HepG2 (cell line): ENCODE data around the gene CCDC106. TPM values are rescaled to one million over a fixed set of nuclear protein-coding genes. Genes with fewer than 3 reads are reported as not detected.

Experiments used
- ATM ChIP-seq: fragments of 450-650 bp; IDR thresholded peaks from 2 replicates; pipeline ENCODE4 v1.7.1; 2017; ENCODE audit warnings: mild to moderate bottlenecking, borderline replicate concordance
- ERF ChIP-seq: IDR thresholded peaks from 2 replicates; pipeline ENCODE4 v1.6.1; 2018; ENCODE audit warnings: missing biosample characterization, missing genetic modification reagents
- GTF2F1 ChIP-seq: fragments of 150-350 bp; IDR thresholded peaks from 2 replicates; pipeline ENCODE4 v1.6.1; 2014; ENCODE audit warnings: low read length
- MED1 ChIP-seq: sonication (generic); formaldehyde crosslinking; IDR thresholded peaks from 2 replicates; pipeline ENCODE4 v1.4.0; 2020; ENCODE audit warnings: missing genetic modification reagents
- MTF1 ChIP-seq: sonication (generic); formaldehyde crosslinking; IDR thresholded peaks from 2 replicates; pipeline ENCODE4 v1.5.0; 2020; ENCODE audit warnings: missing genetic modification reagents
- SALL2 ChIP-seq: sonication (generic); formaldehyde crosslinking; IDR thresholded peaks from 2 replicates; pipeline ENCODE4 v1.8.1; 2023; ENCODE audit warnings: mild to moderate bottlenecking, missing genetic modification reagents, inconsistent platforms
- SNAI1 ChIP-seq: sonication (generic); formaldehyde crosslinking; IDR thresholded peaks from 2 replicates; pipeline ENCODE4 v1.5.0; 2020; ENCODE audit warnings: mild to moderate bottlenecking, missing genetic modification reagents, borderline replicate concordance
- ZBTB34 ChIP-seq: sonication (generic); formaldehyde crosslinking; IDR thresholded peaks from 2 replicates; pipeline ENCODE4 v1.8.0; 2022; ENCODE audit warnings: mild to moderate bottlenecking, missing genetic modification reagents
- ZC3H4 ChIP-seq: sonication (generic); formaldehyde crosslinking; IDR thresholded peaks from 2 replicates; pipeline ENCODE4 v1.4.0; 2020; ENCODE audit warnings: missing genetic modification reagents, borderline replicate concordance
- ZFP37 ChIP-seq: sonication (generic); formaldehyde crosslinking; IDR thresholded peaks from 2 replicates; pipeline ENCODE4 v1.4.0; 2020; ENCODE audit warnings: missing genetic modification reagents, borderline replicate concordance
- ZFX ChIP-seq: sonication (generic); formaldehyde crosslinking; IDR thresholded peaks from 2 replicates; pipeline ENCODE4 v1.4.0; 2020; ENCODE audit warnings: mild to moderate bottlenecking, low read depth, missing genetic modification reagents, moderate library complexity
- ZNF18 ChIP-seq: sonication (generic); formaldehyde crosslinking; IDR thresholded peaks from 2 replicates; pipeline ENCODE4 v1.8.0; 2022; ENCODE audit warnings: mild to moderate bottlenecking, missing genetic modification reagents; ENCODE audit not compliant: insufficient replicate concordance
- ZNF20 ChIP-seq: sonication (generic); formaldehyde crosslinking; IDR thresholded peaks from 2 replicates; pipeline ENCODE4 v1.4.0; 2020; ENCODE audit warnings: mild to moderate bottlenecking, moderate library complexity, missing genetic modification reagents
- ZNF256 ChIP-seq: sonication (generic); formaldehyde crosslinking; conservative IDR thresholded peaks from 2 replicates; pipeline ENCODE4 v1.4.0; 2020; ENCODE audit warnings: missing genetic modification reagents
- ZNF281 ChIP-seq: sonication (generic); formaldehyde crosslinking; IDR thresholded peaks from 2 replicates; pipeline ENCODE4 v1.4.0; 2020; ENCODE audit warnings: missing genetic modification reagents, borderline replicate concordance
- ZNF317 ChIP-seq: sonication (generic); formaldehyde crosslinking; IDR thresholded peaks from 2 replicates; pipeline ENCODE4 v1.5.0; 2020; ENCODE audit warnings: mild to moderate bottlenecking, missing genetic modification reagents
- ZNF350 ChIP-seq: sonication (generic); formaldehyde crosslinking; IDR thresholded peaks from 2 replicates; pipeline ENCODE4 v1.4.0; 2020; ENCODE audit warnings: mild to moderate bottlenecking, low read depth, missing genetic modification reagents, borderline replicate concordance
- ZNF441 ChIP-seq: sonication (generic); formaldehyde crosslinking; IDR thresholded peaks from 2 replicates; pipeline ENCODE4 v1.7.0; 2021; ENCODE audit warnings: missing genetic modification reagents, borderline replicate concordance
- ZNF652 ChIP-seq: IDR thresholded peaks from 2 replicates; pipeline ENCODE4 v1.6.1; 2016; ENCODE audit warnings: low read depth, borderline replicate concordance
- ZNF7 ChIP-seq: IDR thresholded peaks from 2 replicates; pipeline ENCODE4 v1.6.1; 2016; ENCODE audit warnings: missing biosample characterization, missing genetic modification reagents
- ZNF747 ChIP-seq: sonication (generic); formaldehyde crosslinking; IDR thresholded peaks from 2 replicates; pipeline ENCODE4 v1.8.1; 2023; ENCODE audit warnings: missing genetic modification reagents, mild to moderate bottlenecking, borderline replicate concordance
- ZNF83 ChIP-seq: sonication (generic); formaldehyde crosslinking; IDR thresholded peaks from 2 replicates; pipeline ENCODE4 v1.4.0; 2020; ENCODE audit warnings: missing genetic modification reagents, mild to moderate bottlenecking, borderline replicate concordance
- polyA plus RNA-seq, 8 experiments: library from polyadenylated mRNA; depleted of rRNA in 3 of 8; stranded (reverse) in 7 of 8; unstranded in 1 of 8; fragments of >200 nt; fragmentation: Illumina TruSeq in 4 of 8; extraction: Trizol in 4 of 8; gene quantifications; 2 replicates each; pipeline versions ENCODE4 v1.2.1 to v1.2.3, GENCODE V29; 2011 to 2016; ENCODE audit warnings: low read depth in 4 of 8, missing spikeins in 1 of 8, mixed read lengths in 1 of 8; ENCODE audit not compliant: insufficient read depth in 1 of 8
- total RNA-seq, 5 experiments: library from RNA; depleted of rRNA; stranded (reverse); fragments of >200 nt; fragmentation: Illumina TruSeq; extraction: Trizol; gene quantifications; 2 replicates each; pipeline ENCODE4 v1.2.3, GENCODE V29; 2016; ENCODE audit warnings: low read depth in 1 of 5

The CCDC106 gene
- total and polyA plus RNA-seq, 2 of the 13 experiments (the other 11 are each of a cell fraction or from before 2014, with no cell fraction given), result 4.7 to 8.8 TPM

- TF ChIP-seq ZNF281 (CRISPR knock-in tag) (no peak), ZNF83 (CRISPR knock-in tag) (no peak), ATM (no peak), SALL2 (CRISPR knock-in tag) (0 out of 2 replicates have a peak, but pooled peaks have one; percentile 35), ZC3H4 (CRISPR knock-in tag) (no peak), ZNF18 (CRISPR knock-in tag) (no peak), ZFP37 (CRISPR knock-in tag) (0 out of 2 replicates have a peak, but pooled peaks have one; percentile 40), ZNF652 (CRISPR knock-in tag) (no peak), ZBTB34 (CRISPR knock-in tag) (no peak), MTF1 (no peak), ZNF350 (no peak), ZNF441 (CRISPR knock-in tag) (no peak), ZNF20 (CRISPR knock-in tag) (no peak), ZFX (CRISPR knock-in tag) (no peak), ZNF7 (no peak), GTF2F1 (no peak), ZNF317 (CRISPR knock-in tag) (no peak), ZNF747 (CRISPR knock-in tag) (no peak), ERF (CRISPR knock-in tag) (no peak), SNAI1 (CRISPR knock-in tag) (no peak), MED1 (CRISPR knock-in tag) (no peak), ZNF256 (CRISPR knock-in tag) (no peak)
Measured at GRCh38 chr19:55641426-55642152, 6.4 kb upstream of the CCDC106 start (continued).
